Measurements from ENCODE around the gene CSNK2A3.

CSNK2A3 gene

DNA sequence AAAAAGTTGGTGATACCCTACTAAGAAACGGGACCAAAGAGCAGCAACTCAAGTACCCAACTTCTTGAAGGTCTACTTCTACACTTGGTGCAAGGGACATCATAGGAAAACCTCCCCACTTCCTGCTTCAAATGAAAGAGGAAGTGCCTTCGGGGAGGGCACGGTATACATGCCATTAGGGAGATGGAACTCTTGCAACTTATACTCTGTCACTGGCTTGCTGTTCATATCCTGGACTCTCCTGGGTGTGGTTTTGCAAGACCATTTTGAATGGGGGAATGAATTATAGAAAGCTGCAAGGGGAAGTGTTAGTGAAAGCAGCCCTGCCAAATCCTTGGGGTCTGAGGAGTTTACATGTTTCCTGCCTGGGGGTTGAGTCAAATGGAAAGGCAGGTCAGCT is 41.9 kb downstream of the CSNK2A3 start:
- Histone ChIP-seq H3K9me3 (ENCODE audit: control insufficient read depth, low read length) (no peaks in the 10 kb centered on the region), H2BK12ac (ENCODE audit: low read length in 2 of 2) (no peak overlapping the region), H3K27ac (ENCODE audit: low read length, poor library complexity, severe bottlenecking) (no peak overlapping the region), H3K27me3 (ENCODE audit: control insufficient read depth in 1 of 2, insufficient read depth in 1 of 2, low read length in 2 of 2) (peaks cover 0 to 9% of the 10 kb centered on the region in 2 experiments), H3K9ac (ENCODE audit: low read length) (no peak overlapping the region), H2BK120ac (ENCODE audit: low read depth, low read length) (no peak overlapping the region), H3K4me1 (ENCODE audit: control insufficient read depth, insufficient read depth, low read depth, low read length) (no peaks in the 10 kb centered on the region), H3K18ac (ENCODE audit: low read depth in 1 of 2, low read length in 2 of 2) (no peak overlapping the region), H3K4me2 (ENCODE audit: low read length, poor library complexity, severe bottlenecking) (no peak overlapping the region), H4K91ac (ENCODE audit: low read length) (no peak overlapping the region), H4K8ac (ENCODE audit: low read length) (no peak overlapping the region), H2BK15ac (ENCODE audit: low read depth, poor library complexity, severe bottlenecking) (no peak overlapping the region), H2AK5ac (ENCODE audit: low read length, severe bottlenecking) (no peak overlapping the region), H2AFZ (ENCODE audit: low read depth, low read length) (no peak overlapping the region), H3K79me1 (replicated peaks; ENCODE audit: low read length, poor library complexity, severe bottlenecking) (no peaks in the 10 kb centered on the region), H2BK5ac (ENCODE audit: low read depth, low read length, poor library complexity, severe bottlenecking) (no peak overlapping the region), H3K4me3 (ENCODE audit: insufficient read depth in 1 of 2, low read depth in 1 of 2, low read length in 2 of 2) (no peak overlapping the region), H3K14ac (ENCODE audit: low read length in 2 of 2) (no peak overlapping the region), H3K36me3 (ENCODE audit: control insufficient read depth in 1 of 2, insufficient read depth in 2 of 2, low read depth in 1 of 2, low read length in 2 of 2) (no peaks in the 10 kb centered on the region), H3K4ac (ENCODE audit: low read depth in 1 of 2, low read length in 2 of 2) (no peak overlapping the region), H3K23ac (ENCODE audit: low read length in 2 of 2) (no peak overlapping the region)
- WGBS: 96% methylated on average over 3 of the region's 3 CpGs
- no peak for DNase-seq

DNA sequence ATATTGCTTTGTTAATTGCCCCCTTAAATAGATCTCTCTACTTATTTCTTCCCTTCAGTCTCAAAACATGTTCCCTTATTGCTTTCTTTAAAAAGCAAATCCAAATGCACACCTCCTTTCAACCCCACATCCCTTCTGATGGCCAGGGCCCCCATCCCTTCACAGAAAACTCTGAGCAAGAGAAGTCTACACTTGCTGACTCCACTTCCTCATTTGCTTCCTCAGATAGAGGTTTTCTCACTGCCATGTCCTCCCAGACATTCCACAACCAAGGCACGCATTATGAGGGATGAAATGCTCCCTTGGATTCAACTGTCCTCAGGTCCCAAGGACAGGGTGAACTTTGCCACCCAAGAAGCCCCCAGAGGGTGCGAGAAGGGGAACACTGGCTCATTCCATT is 43.1 kb downstream of the CSNK2A3 start:
- DNase-seq: no peak
- H3K23ac ChIP-seq (ENCODE audit: low read length in 2 of 2): no peak overlapping the region
- H2BK15ac ChIP-seq (ENCODE audit: low read depth, poor library complexity, severe bottlenecking): no peak overlapping the region
- WGBS: 96% methylated on average over 1 of the region's 2 CpGs
- no peak overlapping the region for H2AK5ac ChIP-seq (ENCODE audit: low read length, severe bottlenecking)
- no peak overlapping the region for H3K14ac ChIP-seq (ENCODE audit: low read length in 2 of 2)
- H3K4me3 ChIP-seq (ENCODE audit: insufficient read depth in 1 of 2, low read depth in 1 of 2, low read length in 2 of 2): no peak overlapping the region
- H3K4me1 ChIP-seq (ENCODE audit: control insufficient read depth, insufficient read depth, low read depth, low read length): no peaks in the 10 kb centered on the region
- no peak overlapping the region for H2AFZ ChIP-seq (ENCODE audit: low read depth, low read length)
- no peaks in the 10 kb centered on the region for H3K9me3 ChIP-seq (ENCODE audit: control insufficient read depth, low read length)
- no peak overlapping the region for H2BK5ac ChIP-seq (ENCODE audit: low read depth, low read length, poor library complexity, severe bottlenecking)
- no peak overlapping the region for H2BK120ac ChIP-seq (ENCODE audit: low read depth, low read length)
- H3K9ac ChIP-seq (ENCODE audit: low read length): no peak overlapping the region
- no peak overlapping the region for H3K4ac ChIP-seq (ENCODE audit: low read depth in 1 of 2, low read length in 2 of 2)
- H3K79me1 ChIP-seq (replicated peaks; ENCODE audit: low read length, poor library complexity, severe bottlenecking): no peaks in the 10 kb centered on the region
- no peak overlapping the region for H4K8ac ChIP-seq (ENCODE audit: low read length)
- no peaks in the 10 kb centered on the region for H3K36me3 ChIP-seq (ENCODE audit: control insufficient read depth in 1 of 2, insufficient read depth in 2 of 2, low read depth in 1 of 2, low read length in 2 of 2)
- H3K18ac ChIP-seq (ENCODE audit: low read depth in 1 of 2, low read length in 2 of 2): no peak overlapping the region
- no peak overlapping the region for H3K4me2 ChIP-seq (ENCODE audit: low read length, poor library complexity, severe bottlenecking)
- H3K27ac ChIP-seq (ENCODE audit: low read length, poor library complexity, severe bottlenecking): no peak overlapping the region
- H2BK12ac ChIP-seq (ENCODE audit: low read length in 2 of 2): no peak overlapping the region
- H3K27me3 ChIP-seq (ENCODE audit: control insufficient read depth in 1 of 2, insufficient read depth in 1 of 2, low read length in 2 of 2): peaks cover 0 to 16% of the 10 kb centered on the region in 2 experiments
- H4K91ac ChIP-seq (ENCODE audit: low read length): no peak overlapping the region

DNA sequence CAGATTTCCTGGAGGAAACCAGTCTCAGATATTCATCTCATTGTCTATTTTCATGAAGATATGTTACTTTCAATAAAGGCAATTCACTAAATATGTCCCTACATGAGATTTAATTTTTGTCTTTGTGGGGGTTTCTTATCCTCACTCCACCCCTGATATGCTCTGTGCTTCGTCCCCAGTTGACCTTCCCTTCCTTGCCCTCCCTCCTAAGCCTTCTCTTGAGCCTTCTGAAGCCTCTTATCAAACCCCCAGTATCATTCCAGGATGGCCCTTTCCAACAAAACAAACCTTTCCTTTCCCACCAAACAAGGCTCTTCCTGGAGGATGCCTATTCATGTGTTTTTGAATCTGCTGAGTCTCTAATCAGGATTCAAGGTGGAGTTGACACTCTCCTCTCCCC is 44.8 kb downstream of the CSNK2A3 start:
- H3K9me3 ChIP-seq (ENCODE audit: control insufficient read depth, low read length): no peaks in the 10 kb centered on the region
- 50% methylated on average over 1 of the region's 1 CpG for WGBS
- peaks cover 2 to 24% of the 10 kb centered on the region in 2 experiments for H3K27me3 ChIP-seq (ENCODE audit: control insufficient read depth in 1 of 2, insufficient read depth in 1 of 2, low read length in 2 of 2)
- no peak overlapping the region for H3K4me3 ChIP-seq (ENCODE audit: insufficient read depth in 1 of 2, low read depth in 1 of 2, low read length in 2 of 2)
- no peak overlapping the region for H2AFZ ChIP-seq (ENCODE audit: low read depth, low read length)
- H3K36me3 ChIP-seq (ENCODE audit: control insufficient read depth in 1 of 2, insufficient read depth in 2 of 2, low read depth in 1 of 2, low read length in 2 of 2): no peaks in the 10 kb centered on the region
- no peak overlapping the region for H2BK15ac ChIP-seq (ENCODE audit: low read depth, poor library complexity, severe bottlenecking)
- H4K91ac ChIP-seq (ENCODE audit: low read length): no peak overlapping the region
- no peak overlapping the region for H3K14ac ChIP-seq (ENCODE audit: low read length in 2 of 2)
- H2BK120ac ChIP-seq (ENCODE audit: low read depth, low read length): no peak overlapping the region
- no peaks in the 10 kb centered on the region for H3K79me1 ChIP-seq (replicated peaks; ENCODE audit: low read length, poor library complexity, severe bottlenecking)
- no peak overlapping the region for H2BK5ac ChIP-seq (ENCODE audit: low read depth, low read length, poor library complexity, severe bottlenecking)
- no peaks in the 10 kb centered on the region for H3K4me1 ChIP-seq (ENCODE audit: control insufficient read depth, insufficient read depth, low read depth, low read length)
- no peak overlapping the region for H3K23ac ChIP-seq (ENCODE audit: low read length in 2 of 2)
- no peak overlapping the region for H3K27ac ChIP-seq (ENCODE audit: low read length, poor library complexity, severe bottlenecking)
- no peak overlapping the region for H3K9ac ChIP-seq (ENCODE audit: low read length)
- no peak overlapping the region for H4K8ac ChIP-seq (ENCODE audit: low read length)
- no peak overlapping the region for H3K4ac ChIP-seq (ENCODE audit: low read depth in 1 of 2, low read length in 2 of 2)
- no peak overlapping the region for H2BK12ac ChIP-seq (ENCODE audit: low read length in 2 of 2)
- DNase-seq: no peak
- H3K4me2 ChIP-seq (ENCODE audit: low read length, poor library complexity, severe bottlenecking): no peak overlapping the region
- no peak overlapping the region for H2AK5ac ChIP-seq (ENCODE audit: low read length, severe bottlenecking)
- no peak overlapping the region for H3K18ac ChIP-seq (ENCODE audit: low read depth in 1 of 2, low read length in 2 of 2)

DNA sequence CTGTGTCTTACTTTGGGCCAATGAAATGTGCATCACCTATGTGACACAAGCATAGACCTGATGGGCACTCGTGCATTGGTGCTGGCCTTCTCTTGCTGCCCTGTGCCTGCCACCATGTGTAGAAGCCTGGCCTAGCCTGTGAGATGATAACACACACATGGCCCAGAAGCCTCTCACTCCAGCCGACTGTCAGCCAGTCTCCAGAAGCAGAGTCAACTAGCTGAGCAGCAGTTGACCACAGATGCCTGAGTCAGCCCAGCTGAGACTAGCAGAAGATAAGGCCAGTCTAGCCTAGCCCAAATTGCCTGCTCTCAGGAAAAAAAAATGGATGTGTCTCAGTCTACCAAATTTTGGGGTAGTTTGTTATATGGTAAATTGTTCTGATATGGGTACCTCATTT is 46.2 kb downstream of the CSNK2A3 start:
- Histone ChIP-seq H3K4me3 (ENCODE audit: insufficient read depth in 1 of 2, low read depth in 1 of 2, low read length in 2 of 2) (no peak overlapping the region), H3K4ac (ENCODE audit: low read depth in 1 of 2, low read length in 2 of 2) (no peak overlapping the region), H3K27ac (ENCODE audit: low read length, poor library complexity, severe bottlenecking) (no peak overlapping the region), H2BK15ac (ENCODE audit: low read depth, poor library complexity, severe bottlenecking) (no peak overlapping the region), H2BK12ac (ENCODE audit: low read length in 2 of 2) (no peak overlapping the region), H3K79me1 (replicated peaks; ENCODE audit: low read length, poor library complexity, severe bottlenecking) (no peaks in the 10 kb centered on the region), H3K27me3 (ENCODE audit: control insufficient read depth in 1 of 2, insufficient read depth in 1 of 2, low read length in 2 of 2) (peaks cover 9 to 38% of the 10 kb centered on the region in 2 experiments), H3K4me1 (ENCODE audit: control insufficient read depth, insufficient read depth, low read depth, low read length) (no peaks in the 10 kb centered on the region), H3K14ac (ENCODE audit: low read length in 2 of 2) (no peak overlapping the region), H3K36me3 (ENCODE audit: control insufficient read depth in 1 of 2, insufficient read depth in 2 of 2, low read depth in 1 of 2, low read length in 2 of 2) (no peaks in the 10 kb centered on the region), H2AK5ac (ENCODE audit: low read length, severe bottlenecking) (no peak overlapping the region), H2BK120ac (ENCODE audit: low read depth, low read length) (no peak overlapping the region), H2AFZ (ENCODE audit: low read depth, low read length) (no peak overlapping the region), H3K9ac (ENCODE audit: low read length) (no peak overlapping the region), H3K4me2 (ENCODE audit: low read length, poor library complexity, severe bottlenecking) (no peak overlapping the region), H3K18ac (ENCODE audit: low read depth in 1 of 2, low read length in 2 of 2) (no peak overlapping the region), H4K8ac (ENCODE audit: low read length) (no peak overlapping the region), H3K9me3 (ENCODE audit: control insufficient read depth, low read length) (no peaks in the 10 kb centered on the region), H3K23ac (ENCODE audit: low read length in 2 of 2) (no peak overlapping the region), H4K91ac (ENCODE audit: low read length) (no peak overlapping the region), H2BK5ac (ENCODE audit: low read depth, low read length, poor library complexity, severe bottlenecking) (no peak overlapping the region)
- peak; percentile 56 for DNase-seq
- 73% methylated on average over 2 of the region's 2 CpGs for WGBS
